Breast epithelium (tissue), 3 donors: ENCODE measurements around the gene SRL.

Experiments used
- CTCF ChIP-seq, 3 donors: fragments of 450-650 bp; IDR thresholded peaks; one replicate each; pipeline ENCODE4 v1.5.1; 2016 to 2017; ENCODE audit warnings: antibody characterized with exemption in 3 of 3, mild to moderate bottlenecking in 3 of 3, moderate library complexity in 3 of 3
- POLR2A ChIP-seq: fragments of 450-650 bp; IDR thresholded peaks from one replicate; pipeline ENCODE4 v1.6.1; 2016; ENCODE audit warnings: antibody characterized with exemption, mild to moderate bottlenecking, moderate library complexity

DNA sequence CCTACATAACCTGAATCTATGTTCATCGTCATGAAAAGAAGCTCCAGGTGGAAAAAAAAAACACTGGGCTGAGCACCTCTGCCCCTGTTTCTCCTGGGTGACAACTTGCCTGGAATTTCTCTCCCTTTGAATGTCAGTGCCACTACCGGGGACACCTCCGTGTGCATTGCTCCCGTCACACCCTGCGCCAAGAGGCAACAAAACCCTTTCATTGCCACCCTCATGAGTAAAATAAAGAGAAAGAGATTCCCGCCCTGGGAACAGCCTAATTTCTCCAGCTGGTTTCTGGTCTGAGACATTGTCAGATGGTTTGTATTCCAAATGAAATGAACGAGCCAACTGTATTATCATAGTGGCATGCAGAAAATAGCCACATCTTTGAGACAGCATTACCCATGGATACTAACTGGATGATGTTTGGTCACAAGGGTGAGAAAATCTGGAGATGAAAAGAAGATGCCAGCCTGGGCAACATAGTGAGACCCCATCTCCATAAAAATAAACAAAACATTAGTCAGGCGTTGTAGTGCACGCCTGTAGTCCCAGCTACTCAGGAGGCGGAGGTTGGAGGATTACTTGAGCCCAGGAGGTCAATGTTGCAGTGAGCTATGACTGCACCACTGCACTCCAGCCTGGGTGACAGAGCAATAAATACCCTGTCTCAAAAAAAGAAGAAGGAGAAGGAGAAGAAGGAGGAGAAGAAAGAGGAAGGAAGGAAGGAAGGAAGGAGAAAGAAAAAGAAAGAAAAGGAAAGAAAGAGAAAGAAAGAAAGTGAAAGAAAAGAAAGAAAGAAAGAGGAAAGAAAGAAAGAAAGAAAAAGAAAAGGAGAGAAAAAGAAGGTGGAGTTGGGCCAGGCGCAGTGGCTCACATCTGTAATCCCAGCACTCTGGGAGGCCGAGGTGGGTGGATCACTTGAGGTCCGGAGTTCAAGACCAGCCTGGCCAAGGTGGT lies 83.5 kb downstream of the SRL start:
- TF ChIP-seq POLR2A (no peak), CTCF (IDR thresholded peaks at IDR 0.05) (no peak)
